H4 (cell line): Measurements from ENCODE around the gene KLHL30. TPM values are rescaled to one million over a fixed set of nuclear protein-coding genes. Genes with fewer than 3 reads are reported as not detected.
"Not testable (repeated sequence)": the region's sequence is repeated elsewhere in the genome, so short reads cannot be mapped to it uniquely, and the experiment has no call there.

ENCODE experiments used
- DNase-seq: peaks from one replicate; pipeline ENCODE4 v3.0.0-alpha.2; 2015; ENCODE audit warnings: low spot score
- total RNA-seq: library from RNA; depleted of rRNA; stranded (reverse); fragments of >200 nt; shearing (Covaris generic); gene quantifications from 2 replicates; pipeline ENCODE4 v1.2.3, GENCODE V29; 2014

KLHL30 gene
- total RNA-seq, 1 experiment from 2014 or later: not detected

- DNase-seq: no peak
Observed at GRCh38 chr2:238163481-238164198, 25.2 kb downstream of the KLHL30 start.

GRCh38 chr2:238164906-238165287 lies 26.4 kb downstream of the KLHL30 start:
- no peak for DNase-seq

GRCh38 chr2:238165288-238165921 lies 26.9 kb downstream of the KLHL30 start:
- no peak for DNase-seq

- no peak for DNase-seq
Observed at GRCh38 chr2:238166391-238167343, 28.2 kb downstream of the KLHL30 start.

- DNase-seq: no peak
Observed at GRCh38 chr2:238167344-238167715, 28.9 kb downstream of the KLHL30 start.

- DNase-seq: no peak
Observed at GRCh38 chr2:238167761-238168160, 29.3 kb downstream of the KLHL30 start.

GRCh38 chr2:238168196-238169047 lies 30.0 kb downstream of the KLHL30 start:
- no peak for DNase-seq

GRCh38 chr2:238169048-238169707 lies 30.7 kb downstream of the KLHL30 start:
- peak; percentile 72 for DNase-seq

- peak; percentile 75 for DNase-seq
Observed at GRCh38 chr2:238169708-238170251, 31.3 kb downstream of the KLHL30 start.

- no peak for DNase-seq
Observed at GRCh38 chr2:238170386-238171071, 32.1 kb downstream of the KLHL30 start.

- not testable (repeated sequence) for DNase-seq
Observed at GRCh38 chr2:238171072-238171431, 32.6 kb downstream of the KLHL30 start.

GRCh38 chr2:238171575-238172187 lies 33.2 kb downstream of the KLHL30 start:
- no peak for DNase-seq

- no peak for DNase-seq
Observed at GRCh38 chr2:238172439-238172838, 34.0 kb downstream of the KLHL30 start.

GRCh38 chr2:238173692-238174091 lies 35.2 kb downstream of the KLHL30 start:
- no peak for DNase-seq

- no peak for DNase-seq
Observed at GRCh38 chr2:238174291-238174690, 35.8 kb downstream of the KLHL30 start.

- no peak for DNase-seq
Observed at GRCh38 chr2:238174701-238175100, 36.2 kb downstream of the KLHL30 start.

- DNase-seq: no peak
Observed at GRCh38 chr2:238176613-238177012, 38.1 kb downstream of the KLHL30 start.

- DNase-seq: no peak
Observed at GRCh38 chr2:238180554-238180953, 42.1 kb downstream of the KLHL30 start.

GRCh38 chr2:238182362-238182761 lies 43.9 kb downstream of the KLHL30 start:
- DNase-seq: no peak

GRCh38 chr2:238183821-238184220 lies 45.4 kb downstream of the KLHL30 start:
- DNase-seq: no peak
